GM21786 (cell line): ENCODE results near the gene SLC6A7.

ENCODE experiments used
- ATAC-seq: cut with Tn5 transposase; IDR thresholded peaks from one replicate; pipeline ENCODE4 v1.9.1; 2021; ENCODE audit not compliant: unreplicated experiment

SLC6A7 gene

DNA sequence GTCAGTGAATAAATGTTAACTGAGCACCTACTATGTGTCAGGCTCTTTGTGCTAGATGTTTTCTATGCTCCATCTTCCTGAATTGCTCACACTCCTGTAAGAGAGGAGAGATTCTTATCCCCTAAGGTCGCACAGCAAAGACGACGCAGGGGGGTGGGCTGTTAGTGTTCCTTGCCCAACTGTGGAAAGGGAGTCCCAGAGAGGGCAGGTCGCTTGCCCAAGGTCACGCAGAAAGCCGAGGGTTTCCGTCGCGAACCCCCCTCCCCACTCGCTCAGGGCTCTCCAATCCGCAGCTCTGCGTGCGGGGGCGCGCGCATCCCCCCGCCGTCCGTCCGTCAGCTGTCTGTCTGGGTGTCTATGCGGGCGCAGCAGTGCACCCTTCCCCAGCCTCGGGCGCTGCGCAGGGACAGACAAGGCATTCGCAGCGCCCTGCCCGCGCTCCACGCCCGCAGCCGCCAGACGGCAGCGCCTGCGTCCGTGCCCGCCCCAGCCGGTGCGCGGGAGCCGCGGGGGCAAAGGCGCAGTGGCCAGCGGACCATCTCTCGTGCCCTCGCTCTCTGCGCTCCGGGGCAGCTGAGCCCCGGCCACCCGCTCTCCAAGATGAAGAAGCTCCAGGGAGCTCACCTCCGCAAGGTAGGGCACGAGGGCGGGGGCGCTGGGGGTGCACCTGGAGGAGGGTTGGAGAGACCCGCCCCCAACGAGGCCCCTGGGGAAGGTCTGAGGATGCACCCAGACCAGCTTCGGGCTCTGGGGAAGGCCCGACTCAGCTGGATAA, at the start of gene SLC6A7:
SLC6A7 (plus strand) TSS at position 335 of the 775 bp plus-strand sequence; CDS start at position 601, 266 bp downstream.
- no peak for ATAC-seq

DNA sequence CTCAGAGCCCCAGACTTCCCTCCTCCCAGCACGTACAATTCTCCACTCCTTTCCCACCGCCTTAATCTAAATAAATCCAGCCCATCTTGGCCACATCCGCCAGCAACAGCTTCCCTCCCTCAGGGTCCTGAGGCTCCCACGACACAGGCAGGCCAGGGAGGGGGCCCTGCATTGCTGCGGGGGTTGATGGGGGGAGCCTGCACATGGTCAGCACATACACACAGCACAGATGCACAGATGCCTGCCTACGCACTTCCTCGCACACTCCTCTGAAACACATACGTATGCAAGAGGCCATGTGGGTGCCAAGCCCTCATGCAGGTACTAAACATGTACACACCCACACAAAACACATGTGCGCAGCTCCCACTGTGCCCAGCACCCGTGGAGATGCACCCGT, 49.0 kb upstream of the SLC6A7 start:
- no peak for ATAC-seq

DNA sequence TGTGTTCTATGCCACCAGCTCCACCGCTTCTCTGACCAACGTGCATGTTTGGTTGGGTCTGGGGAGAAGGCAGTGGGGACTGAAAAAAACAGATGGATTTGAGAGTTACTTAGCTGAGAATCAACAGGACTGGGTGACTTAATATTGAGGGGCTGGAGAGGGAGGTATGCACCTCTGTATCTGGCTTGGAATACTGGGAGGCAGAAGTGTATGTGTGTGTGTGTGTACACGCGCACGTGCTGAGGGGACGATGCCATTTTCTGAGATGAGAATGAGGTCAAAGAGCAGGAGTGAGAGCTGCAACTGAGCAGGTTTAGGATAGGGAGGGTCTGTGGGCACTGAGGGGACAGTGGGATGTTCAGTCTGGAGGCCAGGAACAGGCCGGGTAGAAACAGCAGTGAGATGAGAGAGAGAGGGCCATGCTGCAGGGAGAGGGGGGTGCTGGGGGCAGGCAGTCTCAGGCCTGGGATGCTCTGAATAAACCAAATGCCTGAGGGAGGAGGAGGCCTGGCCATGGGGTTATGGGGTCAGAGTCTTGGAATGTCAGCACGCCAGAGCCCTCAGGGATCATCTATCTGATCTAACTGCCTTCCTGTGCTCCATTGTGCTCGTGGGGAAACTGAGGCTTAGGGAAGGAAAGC, 48.2 kb upstream of the SLC6A7 start:
- ATAC-seq, result no peak

DNA sequence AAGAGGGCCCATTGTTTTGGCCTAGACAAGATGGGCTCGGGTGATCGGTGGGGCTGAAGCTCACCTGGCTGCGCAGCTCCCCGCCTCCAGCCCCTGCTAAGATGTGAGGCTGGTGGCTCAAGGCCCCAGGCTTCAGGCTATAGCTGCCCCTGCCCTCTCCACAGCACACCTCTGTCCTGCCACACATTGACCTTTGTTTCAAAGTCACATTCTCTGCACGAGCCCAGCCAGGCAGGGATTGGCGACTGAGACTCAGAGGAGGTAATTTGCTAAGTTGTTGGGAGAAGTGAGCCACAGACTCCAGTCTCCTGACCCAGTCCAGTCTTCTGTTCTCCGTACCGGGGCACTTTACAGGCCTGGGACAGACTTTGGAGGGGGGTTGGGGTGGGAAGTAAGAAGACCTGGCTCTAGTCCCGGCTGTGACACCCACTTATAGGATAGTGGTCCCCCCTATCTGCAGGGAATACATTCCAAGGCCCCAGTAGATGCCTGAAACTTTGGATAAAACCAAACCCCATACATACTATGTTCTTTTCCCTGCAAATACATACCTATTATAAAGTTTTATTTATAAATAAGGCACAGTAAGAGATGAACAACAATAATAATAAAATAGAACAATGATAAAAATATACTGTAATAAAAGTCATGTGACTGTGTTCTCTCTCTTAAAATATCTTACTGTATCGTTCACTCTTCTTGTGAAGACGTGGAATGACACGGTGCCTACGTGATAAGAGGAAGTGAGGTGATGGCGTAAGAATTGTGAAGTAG, 47.5 kb upstream of the SLC6A7 start:
- no peak for ATAC-seq

DNA sequence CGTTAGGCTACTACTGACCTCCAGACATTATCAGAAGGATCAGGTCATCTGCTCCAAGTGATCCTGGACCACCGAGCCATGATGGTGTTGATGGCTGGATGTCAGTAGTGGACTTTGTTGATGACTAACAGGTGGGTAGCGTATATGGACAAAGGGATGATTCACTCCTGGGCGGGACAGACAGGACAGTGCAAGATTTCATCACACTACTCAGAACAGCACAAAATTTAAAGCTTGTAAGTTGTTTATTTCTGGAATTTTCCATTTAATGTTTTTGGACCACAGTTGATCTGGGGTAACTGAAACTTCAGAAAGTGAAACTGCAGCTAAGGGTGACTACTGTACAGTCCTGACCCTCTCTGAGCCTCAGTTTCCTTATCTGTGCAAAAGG, 46.9 kb upstream of the SLC6A7 start:
- no peak for ATAC-seq

DNA sequence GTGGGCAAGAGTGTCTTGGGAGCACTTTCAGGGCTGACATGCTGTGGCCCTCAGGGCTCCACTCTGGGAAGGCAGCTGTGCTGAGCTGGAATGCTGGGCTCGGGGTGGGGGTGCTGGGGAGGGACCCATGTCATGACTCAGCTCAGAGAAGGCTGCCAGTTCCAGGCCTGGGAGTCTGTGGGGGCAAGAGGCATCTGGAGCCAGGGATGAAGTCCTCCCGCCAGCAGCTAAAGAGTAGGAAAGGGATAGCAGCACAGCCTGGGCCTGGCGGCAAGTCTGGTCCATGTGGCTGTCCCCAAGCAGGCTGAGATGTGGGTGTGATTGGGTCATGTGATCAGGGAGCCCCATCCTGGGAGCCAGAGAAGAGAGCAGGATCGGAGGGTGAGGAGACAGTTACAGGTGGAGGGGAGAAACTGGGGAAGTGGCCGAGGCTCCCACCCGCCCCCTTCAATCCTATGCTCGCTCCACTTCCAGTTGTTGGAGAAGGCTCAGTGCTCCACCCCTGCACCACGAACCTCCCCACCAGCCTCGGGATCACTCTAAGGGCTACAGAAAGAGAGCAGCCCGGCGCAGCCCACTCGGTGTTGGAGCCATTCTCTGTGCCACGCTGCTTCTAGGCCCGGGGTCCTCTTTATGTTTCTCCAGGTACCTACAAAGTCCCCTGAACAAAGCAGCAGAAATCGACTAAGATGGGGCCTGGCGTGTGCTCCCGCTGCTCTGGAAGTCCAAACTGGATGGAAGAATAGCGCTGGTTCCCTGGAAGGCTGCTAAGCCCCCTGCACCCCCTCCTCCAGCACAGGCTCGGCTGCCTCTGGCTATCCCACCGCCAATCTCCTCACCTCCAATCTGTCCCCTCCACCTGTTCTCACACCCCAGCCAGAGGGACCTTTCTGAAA, 46.3 kb upstream of the SLC6A7 start:
- ATAC-seq, result no peak

DNA sequence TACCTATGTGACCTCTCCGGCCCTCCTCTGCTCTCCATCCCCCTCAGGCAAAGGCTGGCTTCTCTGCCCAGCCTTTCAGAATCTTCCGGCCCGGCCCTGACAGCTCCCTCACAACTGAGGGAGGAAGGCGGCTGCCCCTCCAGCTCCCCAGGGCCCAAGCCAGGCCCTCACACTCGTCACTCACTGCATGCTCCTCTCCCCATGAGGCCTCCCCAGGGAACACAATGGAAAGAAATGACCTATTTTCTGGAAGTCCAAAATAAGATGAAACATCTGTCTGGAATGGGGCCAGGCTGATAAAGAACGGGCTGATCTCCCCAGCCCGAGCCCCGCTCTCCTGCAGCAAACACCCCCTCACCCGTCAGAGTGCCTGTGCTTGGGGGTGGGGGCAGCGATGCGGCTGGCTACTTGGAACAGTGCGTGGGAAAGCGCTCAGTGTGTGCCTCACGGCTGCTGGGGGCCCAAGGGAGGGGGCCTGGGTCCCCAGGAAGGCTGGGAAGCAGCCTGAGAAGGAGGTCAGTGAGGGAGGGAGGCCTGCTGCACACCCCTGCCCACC, 45.5 kb upstream of the SLC6A7 start:
- ATAC-seq, result no peak

DNA sequence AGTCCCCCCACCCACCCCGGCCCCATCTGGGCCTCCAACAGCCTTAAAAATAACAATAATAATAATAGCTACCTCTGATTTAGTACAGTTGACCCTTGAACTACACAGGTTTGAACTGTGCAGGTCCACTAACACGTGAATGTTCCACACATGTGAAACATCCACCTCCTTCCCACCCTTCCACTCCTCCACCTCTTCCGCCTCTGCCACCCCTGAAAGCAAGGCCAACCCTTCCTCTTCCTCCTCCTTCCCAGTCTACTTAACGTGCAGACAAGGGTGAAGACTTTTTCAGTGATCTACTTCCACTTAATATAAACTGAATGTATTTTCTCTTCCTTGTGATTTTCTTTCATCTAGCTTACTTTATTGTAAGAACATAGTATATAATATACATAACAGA, 45.0 kb upstream of the SLC6A7 start:
- ATAC-seq, result no peak

DNA sequence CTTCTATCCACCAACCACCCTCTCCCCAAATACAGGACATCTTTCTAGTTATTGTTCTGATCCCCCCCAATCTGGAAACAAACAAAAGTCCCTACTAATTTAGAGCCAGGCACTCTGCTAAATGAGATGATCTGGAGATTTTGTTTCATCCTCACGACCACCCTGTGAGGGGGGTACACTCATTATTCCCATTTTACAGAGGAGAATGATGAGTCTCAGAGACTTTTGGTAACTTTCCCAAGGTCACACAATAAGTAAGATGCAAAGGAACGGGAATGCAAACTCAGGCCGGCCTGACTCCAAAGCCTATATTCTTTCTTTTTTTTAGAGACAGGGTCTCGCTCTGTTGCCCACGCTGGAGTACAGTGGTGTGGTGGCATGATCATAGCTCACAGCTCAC, 43.6 kb upstream of the SLC6A7 start:
- no peak for ATAC-seq

DNA sequence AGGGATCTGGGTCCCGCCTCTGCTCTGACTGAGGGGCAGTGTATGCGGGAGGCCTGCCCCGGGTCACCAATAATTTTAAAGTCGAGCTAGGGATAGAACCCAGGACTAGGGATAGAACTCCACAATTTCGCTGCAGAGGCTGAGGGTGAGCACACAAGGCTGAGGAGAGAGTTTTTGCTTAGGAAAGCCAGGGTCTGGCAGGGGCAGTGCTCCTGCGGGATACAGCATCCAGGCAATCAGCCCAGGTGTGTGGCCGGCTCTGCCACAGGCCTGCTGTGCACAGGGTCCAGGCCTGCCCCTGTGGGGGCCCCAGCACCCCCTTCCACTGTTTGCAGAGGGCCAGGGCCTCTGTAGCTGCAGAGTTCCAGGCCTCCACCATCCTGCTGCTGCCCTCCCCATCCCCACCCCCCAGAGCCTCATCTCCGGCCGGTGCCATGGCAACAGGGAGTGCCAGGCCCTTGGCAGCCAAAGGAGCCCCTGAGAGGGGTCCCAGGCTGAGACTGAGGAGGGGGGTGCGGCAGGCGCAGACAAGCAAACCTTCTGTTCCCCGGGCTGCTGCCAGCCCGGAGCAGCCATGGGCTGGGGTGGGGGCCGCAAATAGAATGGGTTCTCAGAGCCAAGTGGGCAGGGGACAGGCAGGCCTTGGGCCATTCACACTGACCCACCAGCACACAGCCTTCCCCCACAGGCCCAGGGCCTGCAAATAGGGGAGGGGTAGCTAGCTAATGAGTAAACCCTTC, 42.8 kb upstream of the SLC6A7 start:
- ATAC-seq, result no peak

DNA sequence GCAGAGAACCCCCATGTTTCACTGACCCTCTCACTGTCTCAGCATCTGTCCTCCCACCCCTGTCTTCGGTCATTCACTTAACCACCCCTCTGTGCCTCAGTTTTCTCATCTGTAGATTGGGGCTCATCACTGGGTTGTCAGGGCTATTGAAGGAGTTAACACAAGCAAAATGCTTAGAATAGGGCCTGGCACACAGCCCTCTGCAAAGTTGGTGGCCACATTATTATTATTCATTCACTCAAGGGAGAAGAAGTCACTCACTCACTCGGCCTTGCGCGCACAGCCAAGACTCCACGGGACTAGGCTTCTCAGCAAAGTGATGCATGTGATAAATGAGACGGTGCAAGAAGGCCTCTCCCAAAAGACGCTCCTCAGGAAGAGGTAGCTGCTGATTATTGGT, 42.2 kb upstream of the SLC6A7 start:
- no peak for ATAC-seq

DNA sequence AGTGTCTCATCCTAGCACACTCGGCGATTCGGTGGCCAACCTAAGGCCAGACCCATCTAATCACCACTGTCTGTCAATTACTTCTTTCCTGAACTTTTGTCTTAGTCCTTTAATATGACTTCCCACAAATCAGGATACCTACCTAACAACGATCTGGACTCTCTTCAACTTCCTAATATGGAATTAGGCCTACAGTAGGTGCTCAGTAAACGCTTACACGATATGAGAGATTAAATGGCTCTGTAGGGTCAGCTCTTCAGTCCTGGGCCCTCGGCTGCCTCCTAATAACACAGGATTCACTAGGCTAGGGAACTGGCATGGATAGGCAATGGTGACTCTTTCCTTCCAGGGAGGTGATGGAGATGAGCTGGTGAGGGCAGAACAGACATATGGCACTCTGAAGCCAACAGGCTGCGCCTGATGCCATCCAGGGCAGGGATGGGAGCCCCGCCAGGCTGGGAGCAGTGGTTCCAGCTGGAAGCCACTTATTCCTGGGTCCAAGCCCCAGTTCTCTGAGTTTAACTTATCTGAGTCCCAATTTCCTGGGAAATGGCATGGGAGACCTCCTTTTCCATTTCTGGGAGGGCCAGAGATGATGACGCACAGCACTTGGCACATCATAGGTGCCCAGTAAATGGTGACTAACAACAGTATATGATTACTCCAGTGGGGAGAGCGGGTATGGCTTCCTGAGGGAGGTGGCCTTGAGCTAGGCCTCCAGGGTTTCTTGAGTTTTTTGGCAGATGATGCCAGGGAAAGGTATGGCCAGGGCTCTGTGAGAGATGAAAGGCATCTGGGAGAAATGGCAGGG, 41.5 kb upstream of the SLC6A7 start:
- ATAC-seq, result no peak

DNA sequence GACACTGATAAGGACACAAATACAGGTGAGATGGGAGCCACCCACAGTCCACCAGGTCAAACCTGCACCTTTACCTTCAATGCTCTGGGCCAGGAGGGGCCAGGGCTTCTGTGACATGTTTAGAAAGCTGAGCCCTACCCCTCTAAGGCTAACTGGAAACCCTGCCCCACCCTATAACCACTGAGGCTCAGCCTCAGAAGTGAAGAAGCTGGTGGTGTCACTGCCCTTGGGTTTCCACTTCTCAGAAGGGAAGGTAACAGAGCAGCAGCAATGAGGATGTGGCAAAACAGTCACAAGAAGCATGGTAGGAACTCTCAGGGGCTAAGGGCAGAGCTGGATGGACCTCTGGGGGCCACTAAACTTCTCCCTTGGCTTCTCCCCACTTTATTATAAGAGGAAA, 40.2 kb upstream of the SLC6A7 start:
- no peak for ATAC-seq

DNA sequence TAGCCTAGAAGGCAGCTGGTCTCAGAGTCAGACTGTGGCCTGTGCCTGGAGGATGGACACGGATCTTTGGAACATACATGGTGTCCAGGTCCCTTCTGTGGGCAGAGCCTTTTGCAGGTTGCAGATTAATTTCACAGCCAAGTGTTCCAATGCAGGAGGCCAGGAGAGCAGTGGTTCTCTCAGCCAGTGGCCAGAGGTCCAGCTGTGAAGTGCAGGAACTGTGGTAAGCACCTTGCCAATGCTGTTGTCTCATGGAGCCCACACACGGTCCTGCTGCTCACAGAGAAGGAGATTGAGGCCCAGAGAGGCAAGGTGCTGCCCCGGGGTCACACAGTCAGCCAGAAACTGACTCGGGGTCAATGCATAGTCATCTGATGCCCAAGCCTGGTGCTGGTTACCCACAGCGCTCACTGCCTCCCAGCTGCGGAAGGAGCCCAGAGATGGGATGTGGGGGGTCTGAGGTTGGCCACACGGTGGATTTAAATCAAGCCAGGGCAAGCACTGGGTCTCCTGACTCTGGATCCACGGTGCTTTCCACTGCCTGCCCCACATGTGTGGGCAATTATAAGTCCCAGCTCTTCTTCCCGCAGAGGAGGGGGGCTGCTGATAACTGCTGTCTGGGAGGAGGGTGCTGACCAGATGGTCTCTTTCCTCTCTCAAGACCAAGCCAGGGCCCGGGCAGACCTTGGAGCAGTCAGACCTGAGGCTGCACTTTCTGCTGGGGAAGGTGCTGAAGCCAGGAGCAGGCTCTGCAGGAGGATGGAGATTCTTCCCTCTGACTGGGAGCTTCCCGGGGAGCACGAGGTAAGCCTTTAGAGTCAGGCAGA, 37.0 kb upstream of the SLC6A7 start:
- no peak for ATAC-seq

DNA sequence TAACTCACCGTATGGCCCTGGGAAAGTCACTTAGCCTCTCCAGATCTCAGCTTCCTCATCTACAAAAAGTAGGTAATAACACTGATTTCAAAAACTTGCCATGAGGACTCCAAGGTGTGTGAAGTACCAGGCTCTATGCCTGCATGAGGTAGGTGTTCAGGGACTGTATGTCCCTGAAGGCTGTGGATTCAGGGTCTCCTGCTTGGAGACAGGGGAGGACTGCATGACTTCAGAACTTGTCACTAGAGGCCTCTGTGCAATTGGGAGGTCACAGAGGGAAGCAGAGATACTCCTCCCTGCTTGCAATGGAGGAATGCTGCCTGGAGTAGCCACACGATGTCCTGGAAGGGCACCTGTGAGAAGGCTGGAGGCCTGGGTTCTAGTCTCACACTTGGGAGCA, 36.4 kb upstream of the SLC6A7 start:
- no peak for ATAC-seq

DNA sequence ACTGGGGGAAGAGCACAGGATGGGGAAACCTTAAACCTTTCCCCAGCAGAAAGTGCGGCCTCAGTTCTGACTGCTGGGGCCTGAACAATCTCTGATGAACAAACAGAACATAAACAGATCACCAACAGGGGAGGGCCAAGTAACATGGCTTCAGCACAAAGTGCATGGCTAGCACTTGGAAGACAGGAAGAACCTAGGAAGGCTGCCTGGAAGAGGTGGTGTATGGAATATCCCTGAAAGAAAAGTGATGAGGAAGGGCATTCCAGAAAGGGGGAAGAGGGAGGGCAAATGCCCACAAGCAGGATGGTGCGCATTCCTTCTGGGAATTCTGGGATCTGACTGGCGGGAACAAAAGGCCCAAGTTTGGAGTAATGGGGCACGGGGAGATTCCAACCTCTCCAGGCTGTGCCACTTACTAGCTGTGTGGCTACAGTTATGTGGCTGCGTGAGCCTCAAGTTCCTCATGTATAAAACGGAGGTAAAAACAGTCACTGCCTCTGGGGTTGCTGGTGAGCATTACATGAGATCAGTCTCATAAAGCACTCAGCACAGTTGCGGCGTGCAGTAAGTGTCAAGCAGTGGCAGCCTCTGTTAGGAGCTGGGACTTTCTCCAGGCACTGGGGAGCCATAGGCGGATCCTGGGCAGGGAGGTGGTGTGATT, 35.8 kb upstream of the SLC6A7 start:
- ATAC-seq, result no peak

DNA sequence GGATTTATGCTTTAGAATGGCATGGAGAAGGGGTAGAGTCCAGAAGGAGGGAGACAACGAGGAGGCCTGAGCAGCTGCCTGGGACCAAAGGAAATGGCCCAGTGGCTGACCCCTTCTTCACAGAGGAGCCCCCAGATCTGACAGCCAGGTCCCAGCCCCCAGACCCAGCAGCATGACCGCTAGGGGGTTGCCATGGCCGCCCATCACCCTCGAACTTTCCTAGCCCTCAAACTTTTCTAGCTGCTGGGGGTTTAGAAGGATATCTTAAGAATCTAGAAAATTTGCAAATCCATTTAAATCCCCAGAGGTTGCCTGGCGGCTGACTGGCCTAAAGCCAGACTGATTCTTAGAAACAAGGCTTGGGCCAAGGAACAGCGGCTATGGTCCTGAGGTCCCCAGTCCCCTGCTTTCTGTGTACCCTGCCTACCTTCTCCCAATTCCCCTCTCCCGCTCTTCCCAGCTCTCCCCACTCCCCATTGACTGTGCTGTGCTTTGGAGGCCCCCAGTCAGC, 35.2 kb upstream of the SLC6A7 start:
- ATAC-seq, result no peak
